K562 (cell line): ENCODE measurements around the gene PKP1. TPM values are rescaled to one million over a fixed set of nuclear protein-coding genes. Genes with fewer than 3 reads are reported as not detected.

Experiments used
- CEBPB ChIP-seq: fragments of 450-650 bp; IDR thresholded peaks from 2 replicates; pipeline ENCODE4 v1.6.1; 2016; ENCODE audit warnings: missing genetic modification characterization, missing compliant biosample characterization
- CREM ChIP-seq: IDR thresholded peaks from 2 replicates; pipeline ENCODE4 v1.6.1; 2014; ENCODE audit warnings: antibody characterized with exemption, low read depth
- ESRRA ChIP-seq: fragments of 450-650 bp; IDR thresholded peaks from 2 replicates; pipeline ENCODE4 v1.6.1; 2014; ENCODE audit warnings: low read depth, mild to moderate bottlenecking, moderate library complexity, borderline replicate concordance
- HDAC2 ChIP-seq: fragments of 450-650 bp; IDR thresholded peaks from 2 replicates; pipeline ENCODE4 v1.6.1; 2016; ENCODE audit warnings: mild to moderate bottlenecking
- HNRNPH1 ChIP-seq: fragments of 200-400 bp; formaldehyde crosslinking; optimal IDR thresholded peaks from 2 replicates; pipeline ENCODE3; 2017; ENCODE audit warnings: low read depth, mild to moderate bottlenecking, low read length, moderate library complexity
- KHSRP ChIP-seq: fragments of 450-650 bp; IDR thresholded peaks from 2 replicates; pipeline ENCODE4 v1.6.1; 2017
- KLF13 ChIP-seq: fragments of 450-650 bp; IDR thresholded peaks from 2 replicates; pipeline ENCODE4 v1.6.1; 2016; ENCODE audit warnings: missing genetic modification characterization, low read depth, mild to moderate bottlenecking, missing compliant biosample characterization, moderate library complexity, borderline replicate concordance
- LEF1 ChIP-seq: fragments of 450-650 bp; IDR thresholded peaks from 2 replicates; pipeline ENCODE4 v1.6.1; 2016; ENCODE audit warnings: mild to moderate bottlenecking
- POLR2B ChIP-seq: fragments of 450-650 bp; IDR thresholded peaks from 2 replicates; pipeline ENCODE4 v1.6.1; 2018; ENCODE audit warnings: low read depth; ENCODE audit not compliant: partially characterized antibody
- RAD21 ChIP-seq, 2 experiments: fragments of 250-450 bp in 1 of 2; fragments of 450-650 bp in 1 of 2; sonication (Bioruptor Pico) in 1 of 2; formaldehyde crosslinking in 1 of 2; IDR thresholded peaks in 1 of 2; conservative IDR thresholded peaks in 1 of 2; 2 replicates each; pipeline versions ENCODE4 v1.4.0 to v1.8.0; 2020 to 2022; ENCODE audit warnings: mild to moderate bottlenecking in 2 of 2, moderate library complexity in 1 of 2
- SP2 ChIP-seq: IDR thresholded peaks from 2 replicates; pipeline ENCODE4 v1.6.1; 2011; ENCODE audit warnings: mild to moderate bottlenecking, low read depth, low read length, moderate library complexity; ENCODE audit not compliant: poor library complexity, severe bottlenecking; ENCODE audit errors: extremely low read depth
- ZNF24 ChIP-seq: fragments of 450-650 bp; IDR thresholded peaks from 2 replicates; pipeline ENCODE4 v1.6.1; 2016
- ZNF740 ChIP-seq, 3 experiments: fragments of 200-800 bp in 1 of 3; sonication (Bioruptor generic) in 1 of 3; sonication (generic) in 1 of 3; formaldehyde crosslinking in 1 of 3; IDR thresholded peaks; 2 replicates each; pipeline versions ENCODE4 v1.6.1 to v1.8.0; 2016 to 2022; ENCODE audit warnings: mild to moderate bottlenecking in 2 of 3, missing compliant biosample characterization in 2 of 3, missing genetic modification characterization in 2 of 3, missing genetic modification reagents in 1 of 3
- polyA plus RNA-seq, 8 experiments: library from polyadenylated mRNA; depleted of rRNA in 4 of 8; stranded (reverse) in 5 of 8; unstranded in 3 of 8; fragments of >200 nt; fragmentation: Nextera tagmentation in 2 of 8; fragmentation: Illumina TruSeq in 1 of 8; extraction: Ambion mirVana in 2 of 8; extraction: Trizol in 1 of 8; gene quantifications; 2 replicates each; pipeline versions ENCODE4 v1.2.1 to v1.2.3, GENCODE V29; 2011 to 2014; ENCODE audit warnings: inconsistent platforms in 1 of 8, missing spikeins in 1 of 8
- total RNA-seq, 7 experiments: library from RNA; depleted of rRNA in 6 of 7; stranded (reverse); fragments of >200 nt in 6 of 7; fragmentation: Illumina TruSeq in 2 of 7; extraction: Trizol in 2 of 7; gene quantifications; 2 replicates each; pipeline versions ENCODE4 v1.2.1 to v1.2.3, GENCODE V29; 2011 to 2021; ENCODE audit warnings: low replicate concordance in 1 of 7
- TF ChIP-seq, protein P1 (sequence below), 2 experiments: fragments of 450-650 bp; formaldehyde crosslinking in 1 of 2; IDR thresholded peaks; 2 replicates each; pipeline versions ENCODE4 v1.4.0 to v1.6.1; 2014 to 2020; ENCODE audit warnings: mild to moderate bottlenecking in 2 of 2, borderline replicate concordance in 1 of 2, low read depth in 1 of 2
- TF ChIP-seq, protein P2 (sequence below), 3 experiments: IDR thresholded peaks in 2 of 3; conservative IDR thresholded peaks in 1 of 3; 2 replicates each; pipeline ENCODE4 v1.5.1; 2011 to 2012; ENCODE audit warnings: low read length in 3 of 3, mild to moderate bottlenecking in 3 of 3, control low read depth in 2 of 3, improper control_type of control experiment in 1 of 3, inconsistent platforms in 1 of 3, low read depth in 1 of 3, mixed read lengths in 1 of 3, moderate library complexity in 1 of 3; ENCODE audit not compliant: insufficient read depth in 2 of 3

The PKP1 gene
- total and polyA plus RNA-seq, 9 of the 15 experiments (the other 6 are each of a cell fraction or from before 2014, with no cell fraction given), result not detected

GRCh38 chr1:201309416-201309815 is 26.1 kb downstream of the PKP1 start (continued):
- TF ChIP-seq CEBPB, result 0 out of 2 replicates have a peak, but pooled peaks have one; percentile 13
- no peak for TF ChIP-seq KHSRP
- TF ChIP-seq RAD21 (CRISPR knock-in tag; conservative IDR thresholded peaks at IDR 0.05 in 1 of 2, IDR thresholded peaks at IDR 0.05 in 1 of 2), result peak in 1 of 2 experiments; percentile 60; a peak in 2 of 4 replicates
- TF ChIP-seq, protein P1, sequence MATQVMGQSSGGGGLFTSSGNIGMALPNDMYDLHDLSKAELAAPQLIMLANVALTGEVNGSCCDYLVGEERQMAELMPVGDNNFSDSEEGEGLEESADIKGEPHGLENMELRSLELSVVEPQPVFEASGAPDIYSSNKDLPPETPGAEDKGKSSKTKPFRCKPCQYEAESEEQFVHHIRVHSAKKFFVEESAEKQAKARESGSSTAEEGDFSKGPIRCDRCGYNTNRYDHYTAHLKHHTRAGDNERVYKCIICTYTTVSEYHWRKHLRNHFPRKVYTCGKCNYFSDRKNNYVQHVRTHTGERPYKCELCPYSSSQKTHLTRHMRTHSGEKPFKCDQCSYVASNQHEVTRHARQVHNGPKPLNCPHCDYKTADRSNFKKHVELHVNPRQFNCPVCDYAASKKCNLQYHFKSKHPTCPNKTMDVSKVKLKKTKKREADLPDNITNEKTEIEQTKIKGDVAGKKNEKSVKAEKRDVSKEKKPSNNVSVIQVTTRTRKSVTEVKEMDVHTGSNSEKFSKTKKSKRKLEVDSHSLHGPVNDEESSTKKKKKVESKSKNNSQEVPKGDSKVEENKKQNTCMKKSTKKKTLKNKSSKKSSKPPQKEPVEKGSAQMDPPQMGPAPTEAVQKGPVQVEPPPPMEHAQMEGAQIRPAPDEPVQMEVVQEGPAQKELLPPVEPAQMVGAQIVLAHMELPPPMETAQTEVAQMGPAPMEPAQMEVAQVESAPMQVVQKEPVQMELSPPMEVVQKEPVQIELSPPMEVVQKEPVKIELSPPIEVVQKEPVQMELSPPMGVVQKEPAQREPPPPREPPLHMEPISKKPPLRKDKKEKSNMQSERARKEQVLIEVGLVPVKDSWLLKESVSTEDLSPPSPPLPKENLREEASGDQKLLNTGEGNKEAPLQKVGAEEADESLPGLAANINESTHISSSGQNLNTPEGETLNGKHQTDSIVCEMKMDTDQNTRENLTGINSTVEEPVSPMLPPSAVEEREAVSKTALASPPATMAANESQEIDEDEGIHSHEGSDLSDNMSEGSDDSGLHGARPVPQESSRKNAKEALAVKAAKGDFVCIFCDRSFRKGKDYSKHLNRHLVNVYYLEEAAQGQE (IDR thresholded peaks at IDR 0.05; ENCODE audit: borderline replicate concordance), result peak; percentile 37; the same call in 1 of the 2 replicates
- TF ChIP-seq, protein P1 (CRISPR knock-in tag; IDR thresholded peaks at IDR 0.05; ENCODE audit: low read depth), result no peak
- TF ChIP-seq SP2, result no peak
- 0 out of 2 replicates have a peak, but pooled peaks have one; percentile 26 for TF ChIP-seq HDAC2
- TF ChIP-seq ESRRA, result peak; percentile 23; the same call in 1 of the 2 replicates
- peak; percentile 77 for TF ChIP-seq ZNF740 (CRISPR knock-in tag; IDR thresholded peaks at IDR 0.05)
- TF ChIP-seq ZNF740 (tag; IDR thresholded peaks at IDR 0.05), result 0 out of 4 replicates have a peak, but pooled peaks of 1 of the 2 experiments have one; percentile 51
- peak; percentile 52; the same call in 1 of the 2 replicates for TF ChIP-seq KLF13
- TF ChIP-seq, protein P2, sequence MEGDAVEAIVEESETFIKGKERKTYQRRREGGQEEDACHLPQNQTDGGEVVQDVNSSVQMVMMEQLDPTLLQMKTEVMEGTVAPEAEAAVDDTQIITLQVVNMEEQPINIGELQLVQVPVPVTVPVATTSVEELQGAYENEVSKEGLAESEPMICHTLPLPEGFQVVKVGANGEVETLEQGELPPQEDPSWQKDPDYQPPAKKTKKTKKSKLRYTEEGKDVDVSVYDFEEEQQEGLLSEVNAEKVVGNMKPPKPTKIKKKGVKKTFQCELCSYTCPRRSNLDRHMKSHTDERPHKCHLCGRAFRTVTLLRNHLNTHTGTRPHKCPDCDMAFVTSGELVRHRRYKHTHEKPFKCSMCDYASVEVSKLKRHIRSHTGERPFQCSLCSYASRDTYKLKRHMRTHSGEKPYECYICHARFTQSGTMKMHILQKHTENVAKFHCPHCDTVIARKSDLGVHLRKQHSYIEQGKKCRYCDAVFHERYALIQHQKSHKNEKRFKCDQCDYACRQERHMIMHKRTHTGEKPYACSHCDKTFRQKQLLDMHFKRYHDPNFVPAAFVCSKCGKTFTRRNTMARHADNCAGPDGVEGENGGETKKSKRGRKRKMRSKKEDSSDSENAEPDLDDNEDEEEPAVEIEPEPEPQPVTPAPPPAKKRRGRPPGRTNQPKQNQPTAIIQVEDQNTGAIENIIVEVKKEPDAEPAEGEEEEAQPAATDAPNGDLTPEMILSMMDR (IDR thresholded peaks at IDR 0.05 in 2 of 3, conservative IDR thresholded peaks at IDR 0.05 in 1 of 3; ENCODE audit: insufficient read depth in 2 of 3, low read depth in 1 of 3, low read length in 3 of 3), result peak; percentile 65 to 79 (median 66)
- TF ChIP-seq CREM, result peak; percentile 46; the same call in 1 of the 2 replicates
- TF ChIP-seq POLR2B, result no peak
- TF ChIP-seq HNRNPH1, result no peak
- no peak for TF ChIP-seq ZNF24
- peak; percentile 80; the same call in 1 of the 2 replicates for TF ChIP-seq LEF1
